ENCODE results near the gene B3GLCT. TPM values are rescaled to one million over a fixed set of nuclear protein-coding genes. Genes with fewer than 3 reads are reported as not detected.

Gene B3GLCT
- total RNA-seq, 5 donors from 2014 or later (not counting 1 experiment from before 2014, with no cell fraction given) = 3.7 to 5.6 (median 4.7) TPM

DNA sequence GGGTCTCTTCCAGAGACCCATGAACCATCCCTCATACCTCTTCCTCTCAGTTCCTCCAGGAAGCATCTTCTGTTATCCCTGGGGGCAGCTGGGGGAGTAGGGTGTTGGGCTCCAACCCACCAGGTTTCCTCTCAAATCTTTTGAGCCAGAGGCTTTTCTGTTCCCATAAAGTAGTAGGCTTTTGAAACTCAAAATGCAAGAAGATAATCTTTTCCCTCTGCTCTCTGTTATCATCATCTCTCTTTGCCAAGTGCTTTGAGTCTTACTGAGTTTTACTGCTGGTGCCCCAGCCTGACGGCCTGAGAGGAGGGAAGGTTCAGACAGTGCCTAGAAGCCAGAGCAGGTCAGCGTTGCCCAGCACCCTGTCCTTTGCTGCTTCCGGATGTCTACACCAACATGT lies 157.2 kb downstream of the B3GLCT start:
- peaks cover 0 to 4% of the 10 kb centered on the region in 2 donors for H3K27me3 Mint-ChIP-seq
- ChIA-PET CTCF (no interaction called here), POLR2A (no interaction called here)
- no peak for DNase-seq
- H3K4me3 ChIP-seq (ENCODE audit: control insufficient read depth in 1 of 2, extremely low read depth in 1 of 2, low read length in 1 of 2) = no peak overlapping the region
- H3K27me3 ChIP-seq (replicated peaks in 1 of 2; ENCODE audit: control insufficient read depth in 2 of 2, extremely low read depth in 1 of 2, insufficient read depth in 2 of 2, low read length in 1 of 2) = peaks cover 3 to 7% of the 10 kb centered on the region in 2 experiments
- H3K4me1 ChIP-seq (ENCODE audit: control insufficient read depth in 1 of 2, extremely low read depth in 1 of 2, insufficient read depth in 2 of 2, low read length in 2 of 2) = no peaks in the 10 kb centered on the region
- no peak overlapping the region for H3K4me3 Mint-ChIP-seq
- H3K9me3 Mint-ChIP-seq = peaks cover 11 to 18% (median 14%) of the 10 kb centered on the region in 3 donors
- H3K27ac Mint-ChIP-seq = no peak overlapping the region
- H3K36me3 ChIP-seq (ENCODE audit: control insufficient read depth in 2 of 2, extremely low read depth in 1 of 2, insufficient read depth in 1 of 2, low read length in 1 of 2) = no peaks in the 10 kb centered on the region
- H3K9me3 ChIP-seq = no peaks in the 10 kb centered on the region
- no peak for ATAC-seq (replicated peaks in 1 of 4)
- no peak overlapping the region for H3K27ac ChIP-seq (ENCODE audit: low read length)
- WGBS (ENCODE audit: insufficient coverage) = 80% methylated on average over 1 of the region's 3 CpGs
- H3K4me1 Mint-ChIP-seq = no peaks in the 10 kb centered on the region
- peaks cover 3% of the 10 kb centered on the region for H3K36me3 Mint-ChIP-seq

DNA sequence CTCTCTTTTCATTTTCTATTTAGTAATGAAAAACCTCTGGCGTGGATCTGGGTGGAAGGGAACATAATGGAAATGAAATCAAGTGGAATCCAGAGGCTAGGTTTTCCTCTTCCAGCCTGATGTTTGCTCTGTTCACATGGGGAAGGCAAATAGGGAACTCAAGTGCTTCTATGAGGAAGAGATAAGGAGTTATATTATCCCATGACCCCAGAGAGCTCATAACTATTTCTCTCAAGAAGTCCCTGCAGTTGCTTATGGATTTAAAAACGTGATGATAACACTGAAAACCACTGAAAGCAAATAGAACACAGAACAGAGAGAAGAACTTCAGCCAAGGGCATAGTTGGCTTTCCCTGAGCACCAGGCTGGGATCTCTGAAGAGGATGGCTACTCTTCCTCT lies 157.8 kb downstream of the B3GLCT start:
- DNase-seq (no peak), ATAC-seq (replicated peaks in 1 of 4) (no peak)
- ChIA-PET POLR2A (no interaction called here), CTCF (no interaction called here)
- no peak overlapping the region for H3K27ac Mint-ChIP-seq
- H3K4me3 Mint-ChIP-seq = no peak overlapping the region
- H3K27me3 Mint-ChIP-seq = peaks cover 0 to 4% of the 10 kb centered on the region in 2 donors
- H3K9me3 ChIP-seq = no peaks in the 10 kb centered on the region
- H3K4me1 Mint-ChIP-seq = no peaks in the 10 kb centered on the region
- H3K27ac ChIP-seq (ENCODE audit: low read length) = no peak overlapping the region
- H3K4me3 ChIP-seq (ENCODE audit: control insufficient read depth in 1 of 2, extremely low read depth in 1 of 2, low read length in 1 of 2) = no peak overlapping the region
- H3K4me1 ChIP-seq (ENCODE audit: control insufficient read depth in 1 of 2, extremely low read depth in 1 of 2, insufficient read depth in 2 of 2, low read length in 2 of 2) = no peaks in the 10 kb centered on the region
- H3K36me3 ChIP-seq (ENCODE audit: control insufficient read depth in 2 of 2, extremely low read depth in 1 of 2, insufficient read depth in 1 of 2, low read length in 1 of 2) = no peaks in the 10 kb centered on the region
- H3K27me3 ChIP-seq (replicated peaks in 1 of 2; ENCODE audit: control insufficient read depth in 2 of 2, extremely low read depth in 1 of 2, insufficient read depth in 2 of 2, low read length in 1 of 2) = peaks cover 1 to 2% of the 10 kb centered on the region in 2 experiments
- H3K9me3 Mint-ChIP-seq = peaks cover 11 to 18% (median 14%) of the 10 kb centered on the region in 3 donors
- peaks cover 3% of the 10 kb centered on the region for H3K36me3 Mint-ChIP-seq
- 0% methylated on average over 1 of the region's 2 CpGs for WGBS (ENCODE audit: insufficient coverage)

- Histone ChIP-seq H3K27ac (ENCODE audit: low read length) (no peak overlapping the region), H3K4me3 (ENCODE audit: control insufficient read depth in 1 of 2, extremely low read depth in 1 of 2, low read length in 1 of 2) (no peak overlapping the region), H3K9me3 (no peaks in the 10 kb centered on the region), H3K4me1 (ENCODE audit: control insufficient read depth in 1 of 2, extremely low read depth in 1 of 2, insufficient read depth in 2 of 2, low read length in 2 of 2) (no peaks in the 10 kb centered on the region), H3K36me3 (ENCODE audit: control insufficient read depth in 2 of 2, extremely low read depth in 1 of 2, insufficient read depth in 1 of 2, low read length in 1 of 2) (no peaks in the 10 kb centered on the region), H3K27me3 (replicated peaks in 1 of 2; ENCODE audit: control insufficient read depth in 2 of 2, extremely low read depth in 1 of 2, insufficient read depth in 2 of 2, low read length in 1 of 2) (peaks cover 0 to 8% of the 10 kb centered on the region in 2 experiments)
- ATAC-seq (replicated peaks in 1 of 4) (no peak), DNase-seq (no peak)
- H3K36me3 Mint-ChIP-seq = no peaks in the 10 kb centered on the region
- H3K4me1 Mint-ChIP-seq = no peaks in the 10 kb centered on the region
- peaks cover under 1 to 3% (median 3%) of the 10 kb centered on the region in 3 donors for H3K9me3 Mint-ChIP-seq
- H3K27ac Mint-ChIP-seq = no peak overlapping the region
- H3K4me3 Mint-ChIP-seq = no peak overlapping the region
- WGBS (ENCODE audit: insufficient coverage) = no CpG with 5 or more reads among the region's 1 CpG
- H3K27me3 Mint-ChIP-seq = no peaks in the 10 kb centered on the region
- ChIA-PET CTCF (no interaction called here), POLR2A (no interaction called here)
These were observed 161.9 kb downstream of the B3GLCT start for GRCh38 chr13:31361673-31362072.

GRCh38 chr13:31365630-31366029 lies 165.9 kb downstream of the B3GLCT start:
- WGBS (ENCODE audit: insufficient coverage) = no CpG with 5 or more reads among the region's 4 CpGs
- Mint-ChIP-seq H3K27ac (no peak overlapping the region), H3K36me3 (no peaks in the 10 kb centered on the region), H3K4me3 (no peak overlapping the region), H3K4me1 (no peaks in the 10 kb centered on the region), H3K9me3 (peaks cover 3 to 4% (median 3%) of the 10 kb centered on the region in 3 donors), H3K27me3 (peaks cover 0 to 1% of the 10 kb centered on the region in 2 donors)
- ATAC-seq (replicated peaks in 1 of 4) = no peak
- no peaks in the 10 kb centered on the region for H3K4me1 ChIP-seq (ENCODE audit: control insufficient read depth in 1 of 2, extremely low read depth in 1 of 2, insufficient read depth in 2 of 2, low read length in 2 of 2)
- no peaks in the 10 kb centered on the region for H3K36me3 ChIP-seq (ENCODE audit: control insufficient read depth in 2 of 2, extremely low read depth in 1 of 2, insufficient read depth in 1 of 2, low read length in 1 of 2)
- DNase-seq = no peak
- no peaks in the 10 kb centered on the region for H3K9me3 ChIP-seq
- CTCF ChIA-PET = no interaction called here
- H3K27ac ChIP-seq (ENCODE audit: low read length) = no peak overlapping the region
- peaks cover 0 to 8% of the 10 kb centered on the region in 2 experiments for H3K27me3 ChIP-seq (replicated peaks in 1 of 2; ENCODE audit: control insufficient read depth in 2 of 2, extremely low read depth in 1 of 2, insufficient read depth in 2 of 2, low read length in 1 of 2)
- no peak overlapping the region for H3K4me3 ChIP-seq (ENCODE audit: control insufficient read depth in 1 of 2, extremely low read depth in 1 of 2, low read length in 1 of 2)
- POLR2A ChIA-PET = no interaction called here

- 17% methylated on average over 1 of the region's 2 CpGs for WGBS (ENCODE audit: insufficient coverage)
- ChIA-PET CTCF (no interaction called here), POLR2A (no interaction called here)
- H3K4me1 ChIP-seq (ENCODE audit: control insufficient read depth in 1 of 2, extremely low read depth in 1 of 2, insufficient read depth in 2 of 2, low read length in 2 of 2) = no peaks in the 10 kb centered on the region
- Mint-ChIP-seq H3K9me3 (peaks cover 3 to 4% (median 3%) of the 10 kb centered on the region in 3 donors), H3K27ac (no peak overlapping the region), H3K4me3 (no peak overlapping the region), H3K27me3 (peaks cover 0 to 1% of the 10 kb centered on the region in 2 donors), H3K4me1 (no peaks in the 10 kb centered on the region), H3K36me3 (no peaks in the 10 kb centered on the region)
- H3K4me3 ChIP-seq (ENCODE audit: control insufficient read depth in 1 of 2, extremely low read depth in 1 of 2, low read length in 1 of 2) = no peak overlapping the region
- no peak overlapping the region for H3K27ac ChIP-seq (ENCODE audit: low read length)
- H3K36me3 ChIP-seq (ENCODE audit: control insufficient read depth in 2 of 2, extremely low read depth in 1 of 2, insufficient read depth in 1 of 2, low read length in 1 of 2) = no peaks in the 10 kb centered on the region
- ATAC-seq (replicated peaks in 1 of 4) = no peak
- H3K27me3 ChIP-seq (replicated peaks in 1 of 2; ENCODE audit: control insufficient read depth in 2 of 2, extremely low read depth in 1 of 2, insufficient read depth in 2 of 2, low read length in 1 of 2) = peaks cover 0 to 8% of the 10 kb centered on the region in 2 experiments
- H3K9me3 ChIP-seq = no peaks in the 10 kb centered on the region
- no peak for DNase-seq
These were observed 167.6 kb downstream of the B3GLCT start for GRCh38 chr13:31367410-31367809.

GRCh38 chr13:31369213-31369612 lies 169.4 kb downstream of the B3GLCT start:
- no peaks in the 10 kb centered on the region for H3K9me3 ChIP-seq
- no peaks in the 10 kb centered on the region for H3K36me3 ChIP-seq (ENCODE audit: control insufficient read depth in 2 of 2, extremely low read depth in 1 of 2, insufficient read depth in 1 of 2, low read length in 1 of 2)
- no peak overlapping the region for H3K27ac ChIP-seq (ENCODE audit: low read length)
- ChIA-PET POLR2A (no interaction called here), CTCF (no interaction called here)
- Mint-ChIP-seq H3K9me3 (peaks cover 3 to 4% (median 3%) of the 10 kb centered on the region in 3 donors), H3K27ac (no peak overlapping the region), H3K27me3 (peaks cover 0 to 1% of the 10 kb centered on the region in 2 donors), H3K36me3 (no peaks in the 10 kb centered on the region), H3K4me3 (no peak overlapping the region), H3K4me1 (no peaks in the 10 kb centered on the region)
- no peaks in the 10 kb centered on the region for H3K4me1 ChIP-seq (ENCODE audit: control insufficient read depth in 1 of 2, extremely low read depth in 1 of 2, insufficient read depth in 2 of 2, low read length in 2 of 2)
- ATAC-seq (replicated peaks in 1 of 4) (no peak), DNase-seq (no peak)
- no peak overlapping the region for H3K4me3 ChIP-seq (ENCODE audit: control insufficient read depth in 1 of 2, extremely low read depth in 1 of 2, low read length in 1 of 2)
- H3K27me3 ChIP-seq (replicated peaks in 1 of 2; ENCODE audit: control insufficient read depth in 2 of 2, extremely low read depth in 1 of 2, insufficient read depth in 2 of 2, low read length in 1 of 2) = peaks cover 0 to 13% of the 10 kb centered on the region in 2 experiments

GRCh38 chr13:31372454-31372853 lies 172.7 kb downstream of the B3GLCT start:
- Mint-ChIP-seq H3K27ac (no peak overlapping the region), H3K4me1 (no peaks in the 10 kb centered on the region), H3K4me3 (no peak overlapping the region), H3K27me3 (peaks cover 6% of the 10 kb centered on the region in 2 donors), H3K9me3 (no peaks in the 10 kb centered on the region), H3K36me3 (no peaks in the 10 kb centered on the region)
- Histone ChIP-seq H3K27me3 (replicated peaks in 1 of 2; ENCODE audit: control insufficient read depth in 2 of 2, extremely low read depth in 1 of 2, insufficient read depth in 2 of 2, low read length in 1 of 2) (peaks cover 0 to 8% of the 10 kb centered on the region in 2 experiments), H3K36me3 (ENCODE audit: control insufficient read depth in 2 of 2, extremely low read depth in 1 of 2, insufficient read depth in 1 of 2, low read length in 1 of 2) (no peaks in the 10 kb centered on the region), H3K9me3 (no peaks in the 10 kb centered on the region), H3K4me1 (ENCODE audit: control insufficient read depth in 1 of 2, extremely low read depth in 1 of 2, insufficient read depth in 2 of 2, low read length in 2 of 2) (no peaks in the 10 kb centered on the region), H3K27ac (ENCODE audit: low read length) (no peak overlapping the region), H3K4me3 (ENCODE audit: control insufficient read depth in 1 of 2, extremely low read depth in 1 of 2, low read length in 1 of 2) (no peak overlapping the region)
- no peak for DNase-seq
- ATAC-seq (replicated peaks in 1 of 4) = no peak
- POLR2A ChIA-PET = interaction anchor here in 1 of 2 donors (1.0 kb wide), 1 partner anchor 8 kb away, joined by 3 read pairs; no protein-coding TSS in a partner anchor
- CTCF ChIA-PET = no interaction called here
- 86% methylated on average over 4 of the region's 4 CpGs for WGBS (ENCODE audit: insufficient coverage)
